Esophagus muscularis mucosa (tissue), 3 donors: ENCODE measurements around the gene TBL1XR1.
"Not testable (repeated sequence)": the region's sequence is repeated elsewhere in the genome, so short reads cannot be mapped to it uniquely, and the experiment has no call there.

Experiments used
- CTCF ChIP-seq, 3 experiments: fragments of 200-600 bp in 2 of 3; fragments of 450-650 bp in 1 of 3; sonication (generic) in 2 of 3; IDR thresholded peaks; one replicate each; pipeline ENCODE4 v1.5.1; 2017 to 2019; ENCODE audit warnings: antibody characterized with exemption in 3 of 3, mild to moderate bottlenecking in 2 of 3, moderate library complexity in 1 of 3
- POLR2A ChIP-seq: fragments of 450-650 bp; IDR thresholded peaks from one replicate; pipeline ENCODE4 v1.6.1; 2017; ENCODE audit warnings: antibody characterized with exemption, moderate library complexity, mild to moderate bottlenecking, low read depth
- POLR2AphosphoS5 ChIP-seq, 2 donors: sonication (generic); formaldehyde crosslinking; IDR thresholded peaks; one replicate each; pipeline ENCODE4 v1.6.1; 2017; ENCODE audit warnings: antibody characterized with exemption in 2 of 2

DNA sequence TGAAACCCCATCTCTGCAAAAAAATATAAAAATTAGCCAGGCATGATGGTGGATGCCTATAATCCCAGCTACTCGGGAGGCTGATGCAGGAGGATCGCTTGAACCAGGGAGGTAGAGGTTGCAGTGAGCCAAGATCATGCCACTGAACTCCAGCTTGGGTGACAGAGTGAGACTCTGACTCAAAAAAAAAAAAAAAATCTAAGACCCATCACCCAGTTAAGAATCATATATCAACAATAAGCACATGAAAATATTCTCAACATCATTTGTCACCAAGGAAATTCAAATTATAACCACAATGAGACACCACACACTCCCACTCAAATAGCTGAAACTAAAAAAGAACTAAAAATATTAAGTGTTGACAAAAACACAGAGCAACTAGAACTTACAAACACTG, 35.7 kb downstream of the TBL1XR1 start:
- not testable (repeated sequence) for TF ChIP-seq CTCF (IDR thresholded peaks at IDR 0.05); POLR2AphosphoS5 (IDR thresholded peaks at IDR 0.05); POLR2A
